GM18508 (cell line): ENCODE measurements around the gene ZDHHC11B.
"Not testable (repeated sequence)": the region's sequence is repeated elsewhere in the genome, so short reads cannot be mapped to it uniquely, and the experiment has no call there.

ENCODE experiments used
- ATAC-seq: cut with Tn5 transposase; IDR thresholded peaks from one replicate; pipeline ENCODE4 v1.9.1; 2021; ENCODE audit warnings: moderate number of reproducible peaks; ENCODE audit not compliant: insufficient read depth, unreplicated experiment

ZDHHC11B gene

DNA sequence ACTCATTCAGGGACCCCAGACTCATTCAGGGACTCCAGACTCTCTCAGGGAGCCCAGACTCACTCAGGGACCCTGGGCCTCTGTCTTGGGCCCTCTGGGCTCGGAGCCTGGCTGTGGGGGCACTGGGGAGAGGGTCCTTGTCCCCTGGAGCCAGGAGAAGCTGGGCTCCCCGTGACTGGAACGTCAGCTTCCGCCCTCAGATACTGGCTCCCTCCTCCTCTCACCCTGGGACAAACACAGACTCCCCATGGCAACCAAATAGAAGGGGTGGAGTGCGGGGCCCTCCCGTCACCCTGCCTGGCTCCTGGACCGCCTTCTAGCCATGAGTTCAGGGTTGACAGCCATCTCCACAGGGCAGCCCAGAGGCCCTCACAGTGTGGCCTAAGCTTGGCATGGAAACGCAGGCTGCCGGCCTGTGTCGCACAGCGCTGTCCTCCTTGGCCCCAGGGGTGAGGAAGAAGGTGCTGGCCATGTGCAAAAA, 27.6 kb downstream of the ZDHHC11B start:
- no peak for ATAC-seq

DNA sequence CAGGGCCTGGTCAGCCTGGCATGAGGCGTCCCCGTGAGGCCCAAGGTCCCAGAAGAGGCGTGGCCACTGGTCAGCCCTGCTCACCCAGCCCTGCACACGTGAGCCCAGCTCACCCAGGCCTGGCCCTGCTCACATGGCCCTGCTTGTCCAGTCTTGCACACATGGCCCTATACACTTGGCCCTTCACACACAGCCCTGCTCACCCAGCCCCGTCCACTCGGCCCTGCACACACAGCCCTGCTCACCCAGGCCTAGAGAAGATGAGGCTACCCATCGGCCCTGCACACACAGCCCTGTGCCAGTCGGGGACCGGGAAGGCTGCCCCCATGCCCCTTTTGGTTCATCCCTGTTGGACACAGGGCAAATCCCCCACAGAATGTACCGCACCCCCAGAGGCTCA, 28.4 kb downstream of the ZDHHC11B start:
- no peak for ATAC-seq

DNA sequence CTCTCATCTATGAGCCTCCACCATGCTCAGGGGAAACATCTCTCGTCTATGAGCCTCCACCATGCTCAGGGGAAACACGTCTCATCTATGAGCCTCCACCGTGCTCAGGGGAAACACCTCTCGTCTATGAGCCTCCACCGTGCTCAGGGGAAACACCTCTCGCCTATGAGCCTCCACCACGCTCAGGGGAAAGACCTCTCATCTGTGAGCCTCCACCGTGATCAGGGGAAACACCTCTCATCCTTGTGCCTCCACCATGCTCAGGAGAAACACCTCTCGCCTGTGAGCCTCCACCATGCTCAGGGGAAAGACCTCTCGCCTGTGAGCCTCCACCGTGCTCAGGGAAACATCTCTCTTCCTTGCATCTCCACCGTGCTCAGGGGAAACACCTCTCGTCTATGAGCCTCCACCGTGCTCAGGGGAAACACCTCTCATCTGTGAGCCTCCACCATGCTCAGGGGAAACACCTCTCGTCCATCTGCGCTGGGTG, 30.3 kb downstream of the ZDHHC11B start:
- ATAC-seq: not testable (repeated sequence)

DNA sequence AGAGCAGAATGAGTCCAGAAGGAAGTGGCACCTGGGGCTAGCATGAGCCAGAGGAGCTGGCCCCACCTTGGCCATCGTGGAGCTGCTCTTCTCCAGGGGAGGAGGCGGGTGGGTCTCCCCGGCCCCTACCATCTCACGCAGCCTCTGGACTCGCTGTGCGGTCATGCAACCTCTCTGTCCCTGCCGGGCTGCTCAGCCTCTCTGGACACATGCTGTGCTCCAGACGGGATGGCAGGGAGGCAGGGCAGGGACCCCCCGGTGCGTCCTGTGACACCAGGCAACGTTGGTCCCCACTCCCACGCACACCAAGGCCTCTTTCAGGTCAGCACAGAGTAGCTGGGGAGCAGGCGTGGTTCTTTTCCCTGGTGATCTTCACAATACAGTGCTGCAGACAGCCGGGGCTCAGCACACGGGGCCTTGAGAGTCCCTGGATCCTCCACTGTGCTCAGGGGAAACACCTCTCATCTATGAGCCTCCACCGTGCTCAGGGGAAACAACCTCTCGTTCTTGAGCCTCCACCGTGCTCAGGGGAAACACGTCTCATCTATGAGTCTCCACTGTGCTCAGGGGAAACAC, 30.9 kb downstream of the ZDHHC11B start:
- not testable (repeated sequence) for ATAC-seq

DNA sequence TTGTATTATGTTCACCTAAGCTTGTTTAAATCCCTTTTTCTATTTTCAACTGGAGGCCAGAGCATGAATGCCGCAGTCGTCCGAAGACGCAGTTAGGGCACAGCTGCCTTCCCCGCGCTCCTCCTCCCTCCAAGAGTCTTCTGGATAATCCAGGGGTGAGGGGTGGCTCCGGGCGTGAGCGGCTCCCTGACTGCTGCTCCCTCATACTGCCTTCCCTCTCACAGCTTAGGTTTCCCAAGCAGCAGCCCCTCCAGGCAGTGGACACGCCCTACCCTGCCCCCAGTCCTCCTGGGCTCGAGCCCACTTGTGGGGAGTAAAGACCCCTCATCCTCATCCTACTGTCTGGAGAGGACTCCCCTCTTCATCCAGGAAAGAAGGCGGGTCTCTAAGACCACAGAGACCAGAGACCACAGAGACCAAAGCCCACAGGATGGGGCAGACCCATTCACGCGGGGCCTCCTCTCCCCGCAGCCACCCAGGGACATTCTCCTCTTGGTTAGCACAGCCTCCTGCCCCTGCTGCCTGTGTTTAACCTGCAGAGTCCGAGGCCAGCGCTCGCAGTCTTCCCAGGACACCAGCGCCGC, 31.9 kb downstream of the ZDHHC11B start:
- not testable (repeated sequence) for ATAC-seq

DNA sequence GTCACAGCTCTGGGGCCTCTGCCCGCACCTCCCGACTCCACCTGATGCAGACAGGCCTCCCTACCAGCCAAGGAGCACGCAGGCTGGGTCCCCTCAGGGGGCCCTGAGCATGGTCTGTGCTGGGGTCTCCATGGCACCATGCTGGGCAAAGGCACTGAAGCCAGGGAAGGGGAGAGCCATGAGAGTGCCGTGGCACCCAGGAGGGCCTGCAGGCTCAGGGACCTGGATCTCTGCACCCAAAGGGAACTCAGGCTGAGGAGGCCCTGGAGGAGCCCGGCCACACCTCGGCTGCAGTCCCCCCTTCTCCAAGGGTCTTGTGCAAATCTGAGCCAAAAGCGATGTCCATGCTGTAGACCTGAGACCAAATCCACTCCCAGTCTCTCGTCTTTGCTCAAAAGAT, 32.5 kb downstream of the ZDHHC11B start:
- not testable (repeated sequence) for ATAC-seq

DNA sequence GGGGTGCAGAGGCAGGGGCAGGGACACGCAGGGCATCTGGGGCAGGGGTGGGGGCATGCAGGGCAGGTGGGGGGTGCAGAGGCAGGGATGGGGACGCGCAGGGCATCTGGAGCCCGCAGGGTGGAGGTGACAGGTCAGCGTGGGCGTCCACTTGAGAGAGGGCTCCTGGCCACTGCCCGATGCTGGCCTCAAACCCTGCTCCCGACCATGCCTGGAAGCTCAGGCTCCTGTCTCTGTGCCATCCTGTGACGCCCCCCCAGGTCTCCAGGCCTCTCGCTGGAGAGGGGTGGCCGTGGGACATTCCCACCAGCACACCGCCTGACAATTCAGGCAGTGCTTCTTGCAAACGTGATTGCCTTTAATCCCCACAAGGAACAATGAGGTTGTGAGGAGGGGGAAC, 33.0 kb downstream of the ZDHHC11B start:
- ATAC-seq: no peak

DNA sequence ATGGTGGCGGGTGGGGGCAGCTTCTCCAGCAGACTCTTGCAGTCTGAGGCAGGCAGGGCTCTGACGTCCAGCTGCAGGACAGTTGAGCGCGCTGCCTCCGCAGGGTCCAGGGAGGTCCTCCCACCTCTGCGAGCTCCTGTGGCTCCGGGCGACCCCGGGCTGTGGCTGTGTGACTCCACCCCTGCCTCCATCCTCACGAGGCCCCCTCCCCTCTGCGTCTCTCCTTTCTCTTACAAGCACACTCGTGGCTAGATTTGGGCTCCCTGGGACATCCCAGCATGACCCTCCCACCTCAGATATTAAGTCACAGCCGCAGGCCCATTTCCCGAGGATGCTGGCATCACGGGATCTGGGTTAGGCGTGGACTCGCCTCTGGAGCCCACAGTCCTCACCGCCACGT, 34.3 kb downstream of the ZDHHC11B start:
- ATAC-seq: not testable (repeated sequence)

DNA sequence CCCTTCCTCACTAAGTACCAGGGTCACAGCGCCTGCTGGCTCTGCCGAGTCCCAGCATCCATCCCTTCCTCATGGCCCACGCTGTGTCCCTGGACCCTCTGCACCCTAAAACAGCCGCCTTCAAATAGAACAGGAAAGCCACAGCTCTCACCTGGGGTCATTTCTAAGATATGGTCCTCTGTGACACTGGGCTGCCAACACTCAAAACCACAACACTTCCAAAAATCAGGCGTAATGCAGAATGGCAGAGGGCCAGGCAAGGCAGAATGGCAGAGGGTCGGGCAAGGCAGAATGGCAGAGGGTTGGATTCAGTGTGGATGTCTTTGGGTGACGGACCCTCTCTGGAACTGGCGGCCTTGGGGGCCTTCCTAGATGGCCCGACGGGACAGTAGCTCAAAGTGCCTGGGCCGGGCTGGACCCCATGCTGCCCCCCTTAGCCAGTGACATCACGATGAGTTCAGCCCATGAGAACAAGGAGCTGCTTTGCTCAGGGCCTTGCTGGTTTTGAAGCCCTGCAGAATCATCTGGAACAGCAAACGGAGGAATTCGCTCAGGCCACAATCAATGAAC, 35.3 kb downstream of the ZDHHC11B start:
- no peak for ATAC-seq

DNA sequence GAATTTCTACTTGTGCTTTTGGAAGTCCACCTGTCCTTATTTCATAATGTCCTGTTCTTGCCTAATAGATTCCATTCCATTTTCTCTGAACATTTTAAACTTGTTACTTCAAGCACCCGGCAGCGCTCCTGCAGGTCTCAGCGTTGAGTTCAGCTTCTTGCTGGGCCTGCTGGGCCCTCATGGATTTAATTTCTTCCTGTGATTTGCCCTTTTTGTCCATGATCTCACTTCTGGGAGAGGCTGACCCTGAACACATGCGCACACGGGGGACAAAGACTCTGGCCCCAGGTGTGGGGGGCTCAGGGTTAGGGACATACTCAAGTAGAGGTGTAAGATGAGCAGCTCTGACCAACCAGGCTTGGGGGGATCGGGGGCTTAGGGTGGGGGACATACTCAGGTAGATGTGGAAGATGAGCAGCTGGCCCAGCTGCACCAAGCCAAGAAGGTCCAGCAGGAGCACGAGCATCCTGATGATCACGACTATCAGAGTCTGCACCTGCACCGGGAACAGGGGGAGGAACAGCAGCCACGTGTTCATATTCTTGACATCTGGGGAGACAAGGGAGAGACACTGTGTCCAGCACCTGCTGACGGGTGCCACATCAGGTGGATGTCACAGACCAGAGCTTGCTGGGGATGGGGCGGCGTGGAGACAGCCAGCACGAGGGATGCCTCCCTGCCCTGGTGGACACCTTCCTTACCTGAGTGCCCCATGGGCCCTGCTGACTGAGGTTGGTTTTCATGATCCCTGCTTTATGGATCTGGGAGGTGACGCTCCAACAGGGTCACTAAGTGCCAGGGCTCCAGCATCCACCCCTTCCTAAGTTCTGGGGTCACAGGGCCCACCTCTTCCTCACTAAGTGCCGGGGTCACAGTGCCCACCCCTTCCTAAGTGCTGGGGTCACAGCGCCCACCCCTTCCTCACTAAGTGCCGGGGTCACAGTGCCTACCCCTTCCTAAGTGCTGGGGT, 36.2 kb downstream of the ZDHHC11B start:
- ATAC-seq: not testable (repeated sequence)

DNA sequence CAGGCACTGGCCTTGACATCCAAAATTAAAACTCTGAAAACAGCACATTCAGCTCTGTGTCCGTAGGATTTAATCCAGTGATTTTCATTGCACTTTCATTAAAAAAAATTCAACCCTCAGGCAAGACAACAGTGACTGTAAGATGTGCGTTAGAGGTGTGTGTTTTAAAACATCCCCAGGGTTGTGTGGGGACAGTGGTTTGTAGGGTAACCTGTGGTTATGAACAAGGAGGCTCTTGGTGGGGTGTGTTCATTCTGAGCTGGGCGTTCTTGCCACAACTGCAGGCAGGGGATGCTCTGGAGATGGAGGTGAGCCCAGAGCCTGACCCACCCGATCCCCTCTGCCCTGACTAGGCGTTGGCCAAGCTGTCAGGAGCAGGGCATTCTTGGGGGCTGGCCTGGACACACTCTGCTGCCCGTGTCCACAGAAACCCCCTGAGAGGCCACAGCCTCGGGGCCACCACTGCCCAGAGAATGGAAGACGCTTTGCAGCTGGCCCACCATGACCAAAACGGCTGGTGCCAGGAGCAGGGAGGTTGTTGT, 37.2 kb downstream of the ZDHHC11B start:
- ATAC-seq: not testable (repeated sequence)

DNA sequence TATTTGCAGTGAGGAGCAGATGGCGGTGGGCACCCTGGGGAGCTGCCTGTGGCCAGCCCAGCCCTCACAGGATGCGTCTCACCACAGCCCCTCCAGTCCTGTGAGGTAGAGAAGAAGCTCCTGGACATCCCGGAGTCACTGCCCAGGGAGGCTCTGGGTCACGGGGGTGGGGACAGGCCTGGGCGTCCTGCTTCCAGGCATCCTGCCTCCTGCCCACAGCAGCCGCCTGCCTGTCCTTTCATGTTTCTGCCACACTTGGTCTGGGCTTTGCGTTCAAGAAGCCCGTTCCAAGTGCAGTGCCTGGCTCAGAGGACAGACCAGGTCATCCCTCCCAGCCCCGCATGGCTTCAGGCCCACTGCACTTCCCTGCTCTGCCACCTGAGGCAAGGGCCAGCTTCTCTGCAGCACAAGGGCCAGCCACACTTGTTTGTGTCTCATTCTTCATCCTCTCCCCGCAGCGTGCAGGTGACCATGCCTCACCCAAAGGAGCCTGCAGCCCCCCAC, 38.2 kb downstream of the ZDHHC11B start:
- no peak for ATAC-seq

DNA sequence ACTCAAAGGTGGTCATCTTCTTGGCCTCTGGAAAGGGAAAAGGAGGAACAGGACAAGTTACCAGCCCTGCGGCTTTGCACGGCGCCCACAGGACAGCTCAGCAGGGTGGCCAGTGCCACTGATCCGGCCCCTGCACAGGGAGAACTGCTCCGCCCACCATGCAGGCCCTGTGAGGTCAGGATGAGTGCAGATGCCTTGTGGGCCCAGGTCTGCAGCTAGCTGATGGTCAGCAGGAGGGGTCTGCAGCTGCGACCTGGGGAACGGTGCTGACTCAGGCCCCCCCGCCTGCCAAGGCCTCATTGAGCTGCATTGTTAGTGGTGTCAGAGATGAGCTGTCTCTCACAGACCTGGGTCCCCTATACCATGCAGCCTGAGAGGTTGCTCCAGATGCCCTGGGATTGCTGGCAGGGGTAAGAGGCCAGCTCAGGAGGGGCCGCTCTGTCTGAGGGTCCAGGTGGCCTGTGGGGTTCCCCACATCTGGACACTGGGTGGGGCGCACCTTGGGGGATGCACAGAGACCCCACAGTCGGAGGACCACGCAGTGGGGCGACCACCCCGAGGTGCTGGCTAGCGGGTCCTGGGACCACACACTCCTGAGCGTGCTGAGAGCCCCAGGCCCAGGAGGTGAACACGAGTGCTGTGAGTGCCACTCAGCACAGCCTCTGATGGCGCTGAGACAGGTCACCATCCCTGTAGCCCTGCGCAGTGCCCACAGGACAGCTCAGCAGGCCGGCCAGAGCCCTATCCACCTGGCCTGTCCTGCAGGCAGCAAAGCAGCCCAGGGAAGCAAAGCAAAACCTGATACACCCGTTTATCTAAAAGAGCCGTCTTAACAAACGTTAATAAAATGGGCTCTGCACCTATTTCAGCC, 39.0 kb downstream of the ZDHHC11B start:
- ATAC-seq: not testable (repeated sequence)

DNA sequence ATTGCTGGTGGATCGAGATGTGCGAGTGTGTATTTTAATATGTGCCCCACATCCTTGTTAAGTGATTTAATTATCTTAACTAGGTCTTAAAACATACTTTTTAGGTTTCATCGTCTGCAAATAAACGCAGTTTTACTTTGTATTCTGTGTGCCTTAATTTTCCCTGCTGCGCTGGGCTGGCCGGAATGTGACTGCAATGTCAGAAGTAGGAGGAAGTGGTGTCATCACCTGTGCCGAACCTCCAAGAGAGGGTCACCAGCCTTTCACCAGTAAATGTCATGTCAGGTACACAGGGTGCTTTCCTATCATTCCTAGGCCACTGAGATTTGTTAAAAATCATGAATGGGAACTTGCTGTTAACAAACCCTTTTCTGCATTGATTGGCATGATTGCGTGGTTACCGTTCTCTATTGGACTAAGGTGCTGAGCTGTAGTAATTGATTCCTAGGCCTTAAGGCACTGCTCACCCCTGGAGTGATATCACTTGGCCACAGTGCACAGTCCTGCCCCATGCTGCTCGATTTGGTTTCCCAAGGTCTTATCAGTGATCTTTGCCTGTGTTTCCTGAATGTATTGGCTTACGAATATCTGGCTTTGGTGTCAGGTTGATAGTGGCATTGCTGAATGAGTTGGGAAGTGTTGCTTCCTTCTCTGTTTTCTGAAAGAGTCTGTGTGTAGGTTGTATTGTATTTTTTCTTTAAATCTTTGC, 40.7 kb downstream of the ZDHHC11B start:
- not testable (repeated sequence) for ATAC-seq

DNA sequence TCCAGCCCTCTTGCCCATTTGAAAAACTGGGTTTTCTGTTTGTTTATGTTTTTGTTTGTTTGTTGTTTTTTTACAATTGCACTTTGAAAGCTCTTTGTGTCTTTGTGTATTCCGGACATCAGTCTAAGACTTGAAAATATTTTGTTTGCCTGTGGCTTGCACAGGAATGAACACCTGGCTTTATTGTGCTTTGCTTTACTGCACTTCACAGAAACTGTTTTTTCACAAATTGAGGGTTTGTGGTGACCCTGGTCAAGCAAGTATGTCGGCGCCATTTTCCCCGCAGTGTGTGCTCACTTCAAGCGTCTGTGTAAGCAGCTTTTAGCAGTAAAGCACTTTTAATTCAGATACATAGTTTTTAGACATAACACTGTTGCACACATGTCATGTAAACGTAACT, 42.3 kb downstream of the ZDHHC11B start:
- not testable (repeated sequence) for ATAC-seq

DNA sequence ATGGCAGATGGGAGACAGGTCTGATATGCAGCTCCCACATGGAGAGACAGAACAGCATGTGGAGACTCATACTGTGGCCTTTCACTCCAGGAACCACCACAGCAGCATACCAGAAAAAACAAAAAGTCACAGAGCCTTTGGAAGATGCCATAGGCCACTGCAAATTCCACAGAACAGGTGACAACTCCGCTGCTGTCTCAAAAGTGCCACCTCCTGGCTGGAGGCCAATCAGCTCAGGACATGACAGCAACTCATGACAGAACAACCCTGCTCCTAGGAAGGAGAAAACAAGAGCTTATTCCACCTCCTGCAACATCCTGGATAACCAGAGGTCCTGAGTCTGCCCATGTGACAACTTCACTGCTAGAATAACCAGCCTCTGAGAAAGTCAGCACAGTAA, 50.4 kb downstream of the ZDHHC11B start:
- ATAC-seq: not testable (repeated sequence)

DNA sequence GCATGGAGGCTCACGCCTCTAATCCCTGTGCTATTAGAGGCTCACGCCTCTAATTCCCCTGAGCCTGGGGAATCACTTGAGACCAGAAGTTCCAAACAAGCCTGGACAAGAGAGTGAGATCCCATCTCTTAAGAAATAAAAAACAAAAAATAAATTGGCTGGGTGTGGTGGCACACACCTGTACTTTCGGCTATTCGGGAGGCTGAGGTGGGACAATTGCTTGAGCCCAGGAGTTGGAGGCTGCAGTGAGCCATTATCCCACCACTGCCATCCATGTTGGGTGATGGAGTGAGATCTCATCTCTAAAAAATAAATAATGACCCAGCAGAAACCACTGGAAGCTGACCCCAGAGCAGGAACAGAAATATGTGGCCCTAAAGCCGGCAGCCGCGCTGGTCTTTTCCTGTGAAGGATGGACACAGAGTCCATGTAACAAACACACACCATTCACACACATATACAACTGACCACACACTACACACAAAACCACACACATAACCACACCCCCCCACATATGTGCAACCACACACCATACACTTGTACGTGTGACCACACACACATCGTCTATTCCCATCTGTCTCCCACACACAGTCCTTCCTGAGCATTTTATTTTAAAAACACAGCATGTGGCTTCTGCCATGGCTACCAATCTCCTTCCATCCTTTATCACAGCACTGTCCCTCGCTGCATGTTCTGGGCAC, 51.6 kb downstream of the ZDHHC11B start:
- ATAC-seq: not testable (repeated sequence)

DNA sequence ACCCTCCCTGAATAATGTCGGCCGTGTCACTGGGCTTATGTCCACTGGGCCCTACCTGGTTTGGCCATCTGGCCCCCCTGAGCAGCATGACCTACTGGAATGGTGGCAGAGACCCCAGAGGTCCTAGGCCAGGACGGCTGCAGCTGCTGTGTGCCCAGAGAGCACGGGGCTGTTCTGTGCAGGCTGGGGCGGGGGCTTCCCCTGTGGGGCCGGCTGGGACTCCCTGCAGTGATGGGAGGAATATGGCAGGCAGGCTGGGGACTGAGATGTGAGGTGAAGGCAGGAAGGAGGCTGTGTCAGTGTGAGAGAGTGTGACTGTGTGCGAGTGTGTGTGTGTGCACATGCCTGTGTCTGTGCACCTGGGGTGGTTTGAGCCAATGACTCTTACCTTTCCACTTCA, 55.3 kb downstream of the ZDHHC11B start:
- ATAC-seq: not testable (repeated sequence)
